Naive thymus-derived CD8-positive, alpha-beta T cell (primary cell): ENCODE measurements around the gene RAB7A. TPM values are rescaled to one million over a fixed set of nuclear protein-coding genes. Genes with fewer than 3 reads are reported as not detected.

ENCODE experiments used
- ATAC-seq, 2 donors: fragments of 150-1000 bp; cut with Tn5 transposase in 1 of 2; sonication (Bioruptor Pico), chemical (Tn5 transposase) in 1 of 2; 1 replicate in 1 of 2; 2 replicates in 1 of 2; pipeline ENCODE4 v1.10.0; 2021; ENCODE audit warnings: mild to moderate bottlenecking in 2 of 2, moderate library complexity in 2 of 2
- POLR2A ChIA-PET: fragments of 350-600 bp; sonication (Branson Sonifier 250); formaldehyde crosslinking; loops from one replicate; lab custom pipeline; 2021; ENCODE audit warnings: antibody characterized with exemption; lab: Charles Lee
- DNase-seq, 10 donors: peaks; one replicate each; pipeline versions ENCODE4 v3.0.0 to v3.0.0-alpha.2; 2020 to 2022
- H3K27ac Mint-ChIP-seq, 10 donors: one replicate each; pipeline ENCODE4 v1.8.0; 2020 to 2022; ENCODE audit warnings: mild to moderate bottlenecking in 10 of 10, mixed read lengths in 10 of 10, moderate library complexity in 4 of 10, inconsistent platforms in 1 of 10
- H3K27me3 Mint-ChIP-seq, 5 donors: one replicate each; pipeline ENCODE4 v1.8.0; 2021 to 2022; ENCODE audit warnings: mixed read lengths in 5 of 5
- H3K36me3 Mint-ChIP-seq, 3 donors: one replicate each; pipeline ENCODE4 v1.8.0; 2020 to 2022; ENCODE audit warnings: mixed read lengths in 3 of 3, mild to moderate bottlenecking in 2 of 3, inconsistent platforms in 1 of 3
- H3K4me1 Mint-ChIP-seq, 4 donors: one replicate each; pipeline ENCODE4 v1.8.0; 2021 to 2022; ENCODE audit warnings: mixed read lengths in 4 of 4
- H3K4me3 Mint-ChIP-seq, 10 donors: one replicate each; pipeline ENCODE4 v1.8.0; 2020 to 2022; ENCODE audit warnings: mild to moderate bottlenecking in 10 of 10, mixed read lengths in 10 of 10, moderate library complexity in 6 of 10, inconsistent platforms in 1 of 10
- H3K9me3 Mint-ChIP-seq, 9 donors: one replicate each; pipeline ENCODE4 v1.8.0; 2020 to 2022; ENCODE audit warnings: mixed read lengths in 9 of 9, mild to moderate bottlenecking in 3 of 9, inconsistent platforms in 1 of 9, moderate library complexity in 1 of 9
- polyA plus RNA-seq, 3 donors: library from polyadenylated mRNA; unstranded; fragments of 300-500 nt; fragmentation: Illumina TruSeq; gene quantifications; one replicate each; pipeline ENCODE4 v1.2.3, GENCODE V29; 2021
- total RNA-seq, 8 experiments: library from RNA in 2 of 8; stranded (reverse) in 2 of 8; gene quantifications; one replicate each; pipeline ENCODE4 v1.2.3 and lab custom pipeline; 2021 to 2026

RAB7A gene
- total RNA-seq (100 to 1,000 TPM; 140 to 152 TPM), polyA plus RNA-seq (100 to 1,000 TPM; 177 to 200 (median 185) TPM), total RNA-seq (lab: John Stamatoyannopoulos, UW) (55.8 to 88.1 (median 75.0) reads per million in 6 experiments)

- Mint-ChIP-seq H3K9me3 (no peaks in the 10 kb centered on the region), H3K4me3 (peak within 1 kb of the TSS; percentile 92 to 98 (median 96)), H3K27me3 (peaks cover 0 to 2% (median 0%) of the 10 kb centered on the region in 5 donors), H3K36me3 (peaks cover 0 to 11% (median 0%) of the 10 kb centered on the region in 3 donors), H3K4me1 (peaks cover 22 to 61% (median 60%) of the 10 kb centered on the region in 4 donors), H3K27ac (peak within 1 kb of the TSS; percentile 92 to 98 (median 98))
- POLR2A ChIA-PET = interaction anchor here (0.6 to 4.4 kb wide), 10 partner anchors 11 to 590 kb away, joined by 3 to 32 read pairs (median 4); a partner anchor contains a TSS
- DNase-seq (peak; percentile 91 to 99 (median 96)), ATAC-seq (peak; percentile 97 to 98)
Measured at GRCh38 chr3:128726023-128727016, at the start of gene RAB7A. Gene RAB7A, plus strand, starts transcription at chr3:128726183. Its CDS starts 69,185 bp downstream, at chr3:128795368.

GRCh38 chr3:128679338-128679737, 46.6 kb upstream of the RAB7A start:
- ATAC-seq (no peak), DNase-seq (no peak)
- H3K27ac Mint-ChIP-seq = peak overlapping the region in 9 of 10 donors; percentile 41 to 100 (median 98)
- no peaks in the 10 kb centered on the region for H3K36me3 Mint-ChIP-seq
- peaks cover 13 to 59% (median 42%) of the 10 kb centered on the region in 4 donors for H3K4me1 Mint-ChIP-seq
- H3K4me3 Mint-ChIP-seq = peak overlapping the region in 9 of 10 donors; percentile 90 to 98 (median 95)
- no peaks in the 10 kb centered on the region for H3K27me3 Mint-ChIP-seq
- POLR2A ChIA-PET = interaction anchor here (0.6 to 2.8 kb wide), 4 partner anchors 17 to 116 kb away, joined by 3 to 30 read pairs (median 14); no protein-coding TSS in a partner anchor
- no peaks in the 10 kb centered on the region for H3K9me3 Mint-ChIP-seq

- peaks cover 14 to 59% (median 42%) of the 10 kb centered on the region in 4 donors for H3K4me1 Mint-ChIP-seq
- peak; percentile 88 to 89 for ATAC-seq
- POLR2A ChIA-PET = interaction anchor here (0.6 to 2.8 kb wide), 29 partner anchors 9 to 523 kb away, joined by 3 to 30 read pairs (median 4); partner anchors contain the start of genes RAB43, RAB7A and RPN1
Measured at GRCh38 chr3:128680603-128681368, 45.2 kb upstream of the RAB7A start.

GRCh38 chr3:128681369-128681829, 44.6 kb upstream of the RAB7A start:
- Mint-ChIP-seq H3K9me3 (no peaks in the 10 kb centered on the region), H3K4me3 (peak overlapping the region; percentile 90 to 98 (median 96)), H3K4me1 (peaks cover 14 to 58% (median 41%) of the 10 kb centered on the region in 4 donors), H3K36me3 (no peaks in the 10 kb centered on the region), H3K27me3 (no peaks in the 10 kb centered on the region), H3K27ac (peak overlapping the region; percentile 96 to 100 (median 99))
- no peak for DNase-seq
- POLR2A ChIA-PET = interaction anchor here (0.6 to 2.8 kb wide), 18 partner anchors 8 to 522 kb away, joined by 3 to 30 read pairs (median 6); partner anchors contain the start of genes RAB43, RAB7A and RPN1
- ATAC-seq = no peak

More at GRCh38 chr3:128680603-128681368, 45.2 kb upstream of the RAB7A start:
- Mint-ChIP-seq H3K27ac (peak overlapping the region; percentile 96 to 100 (median 99)), H3K27me3 (no peaks in the 10 kb centered on the region), H3K9me3 (no peaks in the 10 kb centered on the region), H3K4me3 (peak overlapping the region; percentile 90 to 98 (median 96)), H3K36me3 (no peaks in the 10 kb centered on the region)
- peak; percentile 95 to 100 (median 96) for DNase-seq

- Mint-ChIP-seq H3K27me3 (no peaks in the 10 kb centered on the region), H3K36me3 (no peaks in the 10 kb centered on the region), H3K4me1 (peaks cover 16 to 65% (median 41%) of the 10 kb centered on the region in 4 donors), H3K27ac (peak overlapping the region in 3 of 10 donors; percentile 25 to 86 (median 63)), H3K4me3 (no peak overlapping the region), H3K9me3 (no peaks in the 10 kb centered on the region)
- POLR2A ChIA-PET = interaction anchor here (0.6 to 2.0 kb wide), 2 partner anchors 41 to 183 kb away, joined by 3 to 6 read pairs; no protein-coding TSS in a partner anchor
- no peak for ATAC-seq
- DNase-seq = no peak
Measured at GRCh38 chr3:128683957-128684356, 42.0 kb upstream of the RAB7A start.

- H3K9me3 Mint-ChIP-seq = no peaks in the 10 kb centered on the region
- no peaks in the 10 kb centered on the region for H3K27me3 Mint-ChIP-seq
- ATAC-seq (no peak), DNase-seq (no peak)
- POLR2A ChIA-PET = interaction anchor here (0.7 to 2.0 kb wide), 3 partner anchors 26 to 40 kb away, joined by 4 to 6 read pairs (median 6); no protein-coding TSS in a partner anchor
- H3K4me1 Mint-ChIP-seq = peaks cover 13 to 54% (median 35%) of the 10 kb centered on the region in 4 donors
- H3K27ac Mint-ChIP-seq = peak overlapping the region in 5 of 10 donors; percentile 25 to 65 (median 44)
- peak overlapping the region in 1 of 10 donors; percentile 5 for H3K4me3 Mint-ChIP-seq
- H3K36me3 Mint-ChIP-seq = no peaks in the 10 kb centered on the region
Measured at GRCh38 chr3:128684986-128685726, 40.8 kb upstream of the RAB7A start.

GRCh38 chr3:128686465-128686864, 39.5 kb upstream of the RAB7A start:
- H3K9me3 Mint-ChIP-seq = no peaks in the 10 kb centered on the region
- no peak for ATAC-seq
- POLR2A ChIA-PET = interaction anchor here (2.0 kb wide), 1 partner anchor 27 kb away, joined by 6 read pairs; no protein-coding TSS in a partner anchor

GRCh38 chr3:128689060-128689459, 36.9 kb upstream of the RAB7A start:
- Mint-ChIP-seq H3K4me3 (no peak overlapping the region), H3K36me3 (no peaks in the 10 kb centered on the region), H3K9me3 (no peaks in the 10 kb centered on the region), H3K27ac (peak overlapping the region in 1 of 10 donors; percentile 43), H3K4me1 (peaks cover 6 to 22% (median 9%) of the 10 kb centered on the region in 4 donors), H3K27me3 (no peaks in the 10 kb centered on the region)
- ATAC-seq (no peak), DNase-seq (no peak)
- POLR2A ChIA-PET = interaction anchor here (0.7 to 1.4 kb wide), 2 partner anchors 8 to 92 kb away, joined by 3 to 5 read pairs; no protein-coding TSS in a partner anchor

More at GRCh38 chr3:128686465-128686864, 39.5 kb upstream of the RAB7A start:
- Mint-ChIP-seq H3K4me3 (no peak overlapping the region), H3K4me1 (peaks cover 8 to 42% (median 24%) of the 10 kb centered on the region in 4 donors), H3K27me3 (no peaks in the 10 kb centered on the region), H3K27ac (no peak overlapping the region), H3K36me3 (no peaks in the 10 kb centered on the region)
- DNase-seq = no peak

GRCh38 chr3:128693696-128694095, 32.3 kb upstream of the RAB7A start:
- no peak for DNase-seq
- no peaks in the 10 kb centered on the region for H3K9me3 Mint-ChIP-seq
- H3K27ac Mint-ChIP-seq = no peak overlapping the region
- H3K36me3 Mint-ChIP-seq = no peaks in the 10 kb centered on the region
- H3K4me1 Mint-ChIP-seq = peaks cover 0 to 7% (median 3%) of the 10 kb centered on the region in 4 donors
- POLR2A ChIA-PET = no interaction called here
- H3K27me3 Mint-ChIP-seq = no peaks in the 10 kb centered on the region
- no peak overlapping the region for H3K4me3 Mint-ChIP-seq
- no peak for ATAC-seq

GRCh38 chr3:128697341-128697740, 28.6 kb upstream of the RAB7A start:
- DNase-seq = no peak
- no peaks in the 10 kb centered on the region for H3K9me3 Mint-ChIP-seq
- POLR2A ChIA-PET = interaction anchor here (0.6 to 2.4 kb wide), 2 partner anchors 17 to 25 kb away, joined by 7 read pairs; no protein-coding TSS in a partner anchor
- ATAC-seq = no peak
- H3K4me1 Mint-ChIP-seq = peaks cover 0 to 11% (median 3%) of the 10 kb centered on the region in 4 donors
- H3K27me3 Mint-ChIP-seq = peaks cover 0 to 1% (median 0%) of the 10 kb centered on the region in 5 donors
- H3K4me3 Mint-ChIP-seq = peak overlapping the region in 9 of 10 donors; percentile 19 to 82 (median 69)
- no peaks in the 10 kb centered on the region for H3K36me3 Mint-ChIP-seq
- peak overlapping the region in 3 of 10 donors; percentile 22 to 47 (median 43) for H3K27ac Mint-ChIP-seq
